ENCODE measurements around the gene CNIH3.

- TF ChIP-seq, protein P1, sequence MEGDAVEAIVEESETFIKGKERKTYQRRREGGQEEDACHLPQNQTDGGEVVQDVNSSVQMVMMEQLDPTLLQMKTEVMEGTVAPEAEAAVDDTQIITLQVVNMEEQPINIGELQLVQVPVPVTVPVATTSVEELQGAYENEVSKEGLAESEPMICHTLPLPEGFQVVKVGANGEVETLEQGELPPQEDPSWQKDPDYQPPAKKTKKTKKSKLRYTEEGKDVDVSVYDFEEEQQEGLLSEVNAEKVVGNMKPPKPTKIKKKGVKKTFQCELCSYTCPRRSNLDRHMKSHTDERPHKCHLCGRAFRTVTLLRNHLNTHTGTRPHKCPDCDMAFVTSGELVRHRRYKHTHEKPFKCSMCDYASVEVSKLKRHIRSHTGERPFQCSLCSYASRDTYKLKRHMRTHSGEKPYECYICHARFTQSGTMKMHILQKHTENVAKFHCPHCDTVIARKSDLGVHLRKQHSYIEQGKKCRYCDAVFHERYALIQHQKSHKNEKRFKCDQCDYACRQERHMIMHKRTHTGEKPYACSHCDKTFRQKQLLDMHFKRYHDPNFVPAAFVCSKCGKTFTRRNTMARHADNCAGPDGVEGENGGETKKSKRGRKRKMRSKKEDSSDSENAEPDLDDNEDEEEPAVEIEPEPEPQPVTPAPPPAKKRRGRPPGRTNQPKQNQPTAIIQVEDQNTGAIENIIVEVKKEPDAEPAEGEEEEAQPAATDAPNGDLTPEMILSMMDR (IDR thresholded peaks at IDR 0.05; ENCODE audit: borderline replicate concordance, extremely low read depth, low read length, poor library complexity, severe bottlenecking), result no peak
- no peak for TF ChIP-seq EZH2 (IDR thresholded peaks at IDR 0.05; ENCODE audit: borderline replicate concordance, low read depth, low read length, severe bottlenecking)
These were observed 89.5 kb downstream of the CNIH3 start for GRCh38 chr1:224705578-224705977.

Data from DND-41 (cell line).